IMR-90 (cell line): ENCODE data around the gene PHEX. TPM values are rescaled to one million over a fixed set of nuclear protein-coding genes. Genes with fewer than 3 reads are reported as not detected.

Experiments
- ATAC-seq: fragments of 200-7000 bp; cut with Tn5 transposase; 2 replicates; pipeline ENCODE4 v1.9.1; 2020; ENCODE audit warnings: low read depth, mild to moderate bottlenecking, moderate library complexity
- BruUV-seq: library from RNA; stranded (reverse); fragments of 400-500 nt; replicated peaks from 2 replicates; lab custom pipeline; 2021; lab: Mats Ljungman, UMichigan
- CTCF ChIA-PET: fragments of 300-600 bp; formaldehyde crosslinking; extraction: SDS; loops from one replicate; lab custom pipeline; 2021; ENCODE audit warnings: antibody characterized with exemption; lab: Yijun Ruan, JAX
- POLR2A ChIA-PET: fragments of 300-600 bp; sonication (Branson Sonifier 250); formaldehyde crosslinking; loops from one replicate; lab custom pipeline; 2022; ENCODE audit warnings: antibody characterized with exemption; ENCODE audit not compliant: unreplicated experiment; lab: Charles Lee
- DNase-seq: peaks from one replicate; pipeline ENCODE4 v3.0.0; 2013
- H2AFZ ChIP-seq: replicated peaks from 2 replicates; pipeline ENCODE3; 2013; ENCODE audit warnings: low read length, mild to moderate bottlenecking; ENCODE audit not compliant: poor library complexity
- H2AK5ac ChIP-seq: 2 replicates; pipeline ENCODE4 v1.6.1; 2013; ENCODE audit warnings: low read depth, low read length, inconsistent platforms
- H2AK9ac ChIP-seq: replicated peaks from 2 replicates; pipeline ENCODE3; 2013; ENCODE audit warnings: mild to moderate bottlenecking, low read depth, low read length, moderate library complexity; ENCODE audit not compliant: poor library complexity
- H2BK120ac ChIP-seq: 2 replicates; pipeline ENCODE4 v1.6.1; 2013; ENCODE audit warnings: low read depth, low read length, inconsistent platforms
- H2BK15ac ChIP-seq: 3 replicates; pipeline ENCODE4 v1.6.1; 2013; ENCODE audit warnings: low read depth, low read length, inconsistent platforms
- H2BK20ac ChIP-seq: 2 replicates; pipeline ENCODE4 v1.6.1; 2013; ENCODE audit warnings: low read depth, mild to moderate bottlenecking, inconsistent platforms, low read length, moderate library complexity
- H2BK5ac ChIP-seq: 2 replicates; pipeline ENCODE4 v1.6.1; 2013; ENCODE audit warnings: mild to moderate bottlenecking, low read depth, low read length, inconsistent platforms; ENCODE audit not compliant: poor library complexity, severe bottlenecking
- H3K14ac ChIP-seq: replicated peaks from 2 replicates; pipeline ENCODE4 v1.6.1; 2013; ENCODE audit warnings: low read depth, low read length, inconsistent platforms
- H3K18ac ChIP-seq: 2 replicates; pipeline ENCODE4 v1.6.1; 2013; ENCODE audit warnings: low read depth, low read length, control low read depth
- H3K23ac ChIP-seq: 2 replicates; pipeline ENCODE4 v1.6.1; 2013; ENCODE audit warnings: low read depth, low read length, inconsistent platforms
- H3K27ac ChIP-seq: 2 replicates; pipeline ENCODE4 v1.5.1; 2013; ENCODE audit warnings: mild to moderate bottlenecking, control low read depth, low read length; ENCODE audit not compliant: insufficient read depth
- H3K27me3 ChIP-seq: 2 replicates; pipeline ENCODE4 v1.6.1; 2013; ENCODE audit warnings: low read length; ENCODE audit not compliant: control insufficient read depth, insufficient read depth
- H3K36me3 ChIP-seq: 2 replicates; pipeline ENCODE4 v1.6.1; 2013; ENCODE audit warnings: low read length, mixed read lengths; ENCODE audit not compliant: control insufficient read depth, insufficient read depth
- H3K4ac ChIP-seq: 2 replicates; pipeline ENCODE4 v1.6.1; 2013; ENCODE audit warnings: low read depth, low read length, inconsistent platforms
- H3K4me1 ChIP-seq: 2 replicates; pipeline ENCODE4 v1.6.1; 2013; ENCODE audit warnings: low read length, mixed read lengths; ENCODE audit not compliant: control insufficient read depth, insufficient read depth
- H3K4me2 ChIP-seq: 2 replicates; pipeline ENCODE4 v1.6.1; 2013; ENCODE audit warnings: low read depth, mild to moderate bottlenecking, control low read depth, low read length, moderate library complexity
- H3K4me3 ChIP-seq: 2 replicates; pipeline ENCODE4 v1.5.1; 2013; ENCODE audit warnings: low read depth, mild to moderate bottlenecking, control low read depth, low read length, moderate library complexity; ENCODE audit not compliant: insufficient read depth
- H3K56ac ChIP-seq: 2 replicates; pipeline ENCODE4 v1.6.1; 2013; ENCODE audit warnings: low read length, inconsistent platforms; ENCODE audit not compliant: insufficient read depth; ENCODE audit errors: extremely low read depth
- H3K79me1 ChIP-seq, 2 experiments: 2 replicates each; pipeline ENCODE4 v1.6.1; 2013; ENCODE audit warnings: low read length in 2 of 2, inconsistent platforms in 1 of 2, low read depth in 1 of 2
- H3K9ac ChIP-seq: 2 replicates; pipeline ENCODE4 v1.6.1; 2013; ENCODE audit warnings: low read depth, low read length, control low read depth
- H3K9me1 ChIP-seq: 2 replicates; pipeline ENCODE4 v1.6.1; 2013; ENCODE audit warnings: low read length, inconsistent platforms; ENCODE audit not compliant: insufficient read depth
- H3K9me3 ChIP-seq: 2 replicates; pipeline ENCODE4 v1.6.1; 2013; ENCODE audit warnings: low read length; ENCODE audit not compliant: control insufficient read depth, insufficient read depth
- H4K20me1 ChIP-seq: 2 replicates; pipeline ENCODE4 v1.6.1; 2013; ENCODE audit warnings: low read length, inconsistent platforms; ENCODE audit not compliant: insufficient read depth
- H4K5ac ChIP-seq: 2 replicates; pipeline ENCODE4 v1.6.1; 2013; ENCODE audit warnings: mild to moderate bottlenecking, low read depth, low read length, control low read depth
- H4K8ac ChIP-seq, 2 experiments: 2 replicates each; pipeline ENCODE4 v1.6.1; 2013; ENCODE audit warnings: low read depth in 2 of 2, low read length in 2 of 2, control low read depth in 1 of 2, inconsistent platforms in 1 of 2
- H4K91ac ChIP-seq: 2 replicates; pipeline ENCODE4 v1.6.1; 2013; ENCODE audit warnings: low read depth, low read length, inconsistent platforms; ENCODE audit not compliant: insufficient read depth
- BHLHE40 ChIP-seq: fragments of 150-350 bp; IDR thresholded peaks from 2 replicates; pipeline ENCODE4 v1.6.1; 2016; ENCODE audit warnings: mild to moderate bottlenecking, low read depth, low read length
- CHD1 ChIP-seq: IDR thresholded peaks from 2 replicates; pipeline ENCODE4 v1.6.1; 2012; ENCODE audit warnings: low read depth, low read length, improper control_type of control experiment
- FOS ChIP-seq: fragments of 150-350 bp; IDR thresholded peaks from 2 replicates; pipeline ENCODE4 v1.6.1; 2016; ENCODE audit warnings: low read depth, low read length
- MAFK ChIP-seq: IDR thresholded peaks from 2 replicates; pipeline ENCODE4 v1.6.1; 2012; ENCODE audit warnings: low read depth, low read length, improper control_type of control experiment
- NFE2L2 ChIP-seq: fragments of 150-350 bp; IDR thresholded peaks from 2 replicates; pipeline ENCODE4 v1.6.1; 2016; ENCODE audit warnings: low read depth, mild to moderate bottlenecking, low read length
- RCOR1 ChIP-seq: IDR thresholded peaks from 2 replicates; pipeline ENCODE4 v1.6.1; 2012; ENCODE audit warnings: mild to moderate bottlenecking, low read length, improper control_type of control experiment; ENCODE audit not compliant: insufficient replicate concordance
- RFX5 ChIP-seq: IDR thresholded peaks from 2 replicates; pipeline ENCODE4 v1.8.0; 2012; ENCODE audit warnings: low read depth, mild to moderate bottlenecking, low read length, moderate library complexity
- SMC3 ChIP-seq: fragments of 150-350 bp; IDR thresholded peaks from 2 replicates; pipeline ENCODE4 v1.6.1; 2016; ENCODE audit warnings: low read depth, mild to moderate bottlenecking, antibody characterized with exemption, low read length, moderate library complexity
- WGBS, 2 experiments: methylation state at CpG; one replicate each; pipeline versions ENCODE4 v1.1.5 to v1.1.7; 2013; ENCODE audit warnings: missing lambda C conversion rate in 2 of 2; ENCODE audit not compliant: insufficient read length in 1 of 2; ENCODE audit errors: extremely low coverage in 2 of 2; 5-methylcytosine and 5-hydroxymethylcytosine counted together
- dilution Hi-C: fragments of 300-500 bp; cut with HindIII; formaldehyde crosslinking; loops from one replicate; pipeline ENCODE4 v1.14.3; 2018; ENCODE audit warnings: low sequenced_read_pairs; ENCODE audit not compliant: unreplicated experiment
- in situ Hi-C: fragments of 300-500 bp; cut with MboI; formaldehyde crosslinking; loops from 3 replicates; pipeline ENCODE4 v1.14.3; 2019; ENCODE audit warnings: low sequenced_read_pairs, inconsistent platforms, mixed read lengths
- intact Hi-C: fragments of 100-400 bp; cut with micrococcal nuclease; formaldehyde crosslinking; loops from 2 replicates; pipeline ENCODE4 v1.10.0; 2022
- polyA plus RNA-seq, 3 experiments: library from polyadenylated mRNA; depleted of rRNA; stranded (reverse); fragments of >200 nt; gene quantifications; 2 replicates each; pipeline ENCODE4 v1.2.3, GENCODE V29; 2012; ENCODE audit warnings: low replicate concordance in 1 of 3
- total RNA-seq: library from RNA; depleted of rRNA; stranded (reverse); fragments of >200 nt; gene quantifications from 2 replicates; pipeline ENCODE4 v1.2.3, GENCODE V29; 2012
- TF ChIP-seq, protein P1 (sequence below): conservative IDR thresholded peaks from 2 replicates; pipeline ENCODE4 v1.5.1; 2012; ENCODE audit warnings: mild to moderate bottlenecking, low read depth, low read length, improper control_type of control experiment
- TF ChIP-seq, protein P2 (sequence below): fragments of 150-350 bp; IDR thresholded peaks from 2 replicates; pipeline ENCODE4 v1.6.1; 2016; ENCODE audit warnings: low read depth, mild to moderate bottlenecking, low read length, moderate library complexity, borderline replicate concordance
- TF ChIP-seq, protein P3 (sequence below): fragments of 150-350 bp; IDR thresholded peaks from 2 replicates; pipeline ENCODE4 v1.6.1; 2017; ENCODE audit warnings: mild to moderate bottlenecking, antibody characterized with exemption, low read length, low read depth

PHEX gene
- total and polyA plus RNA-seq, 2 of the 4 experiments (the other 2 are of a cell fraction), result 0.10 to 0.18 TPM

DNA sequence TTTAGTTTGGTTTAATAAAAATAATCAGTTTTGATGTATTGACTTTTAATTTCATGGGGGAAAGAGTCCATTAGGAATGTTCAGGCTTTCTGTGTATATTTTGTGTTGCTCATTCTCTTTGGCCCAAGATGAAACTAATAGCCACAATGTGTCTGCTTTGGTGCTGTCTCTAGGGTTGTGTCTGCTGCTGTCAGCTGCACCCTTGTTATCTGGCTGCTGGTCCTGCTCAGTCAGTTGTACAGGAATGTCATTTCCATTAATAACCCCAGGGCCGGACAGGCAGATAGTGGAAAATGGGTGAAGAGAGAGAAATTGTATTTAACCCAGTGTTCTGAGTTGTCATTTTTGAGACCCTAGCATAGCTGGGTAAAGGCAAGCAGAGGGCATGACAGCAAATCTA is 115.1 kb downstream of the PHEX start:
- Histone ChIP-seq H2BK120ac (no peak overlapping the region), H3K27ac (no peak overlapping the region), H2BK15ac (no peak overlapping the region), H3K27me3 (no peaks in the 10 kb centered on the region), H2BK5ac (no peak overlapping the region), H4K91ac (no peak overlapping the region), H3K14ac (no peak overlapping the region), H3K4me2 (no peak overlapping the region), H4K20me1 (no peaks in the 10 kb centered on the region), H3K18ac (no peak overlapping the region), H3K56ac (no peak overlapping the region), H2AFZ (no peak overlapping the region), H3K36me3 (no peaks in the 10 kb centered on the region), H4K5ac (no peak overlapping the region), H3K4me1 (no peaks in the 10 kb centered on the region), H3K9me3 (no peaks in the 10 kb centered on the region), H3K9me1 (no peaks in the 10 kb centered on the region), H2AK5ac (no peak overlapping the region), H3K9ac (no peak overlapping the region), H2AK9ac (no peak overlapping the region), H3K4ac (no peak overlapping the region), H2BK20ac (no peak overlapping the region), H3K79me1 (no peaks in the 10 kb centered on the region), H3K4me3 (no peak overlapping the region), H3K23ac (no peak overlapping the region), H4K8ac (no peak overlapping the region)
- BruUV-seq, result no TSS peak
- dilution Hi-C loops, result no loop called here
- POLR2A ChIA-PET, result no interaction called here
- ATAC-seq (no peak), DNase-seq (no peak)
- intact Hi-C loops, result no loop called here
- TF ChIP-seq SMC3 (no peak), MAFK (no peak), FOS (no peak), NFE2L2 (no peak), RCOR1 (no peak), CHD1 (no peak), BHLHE40 (no peak), RFX5 (no peak)
- TF ChIP-seq, protein P1, sequence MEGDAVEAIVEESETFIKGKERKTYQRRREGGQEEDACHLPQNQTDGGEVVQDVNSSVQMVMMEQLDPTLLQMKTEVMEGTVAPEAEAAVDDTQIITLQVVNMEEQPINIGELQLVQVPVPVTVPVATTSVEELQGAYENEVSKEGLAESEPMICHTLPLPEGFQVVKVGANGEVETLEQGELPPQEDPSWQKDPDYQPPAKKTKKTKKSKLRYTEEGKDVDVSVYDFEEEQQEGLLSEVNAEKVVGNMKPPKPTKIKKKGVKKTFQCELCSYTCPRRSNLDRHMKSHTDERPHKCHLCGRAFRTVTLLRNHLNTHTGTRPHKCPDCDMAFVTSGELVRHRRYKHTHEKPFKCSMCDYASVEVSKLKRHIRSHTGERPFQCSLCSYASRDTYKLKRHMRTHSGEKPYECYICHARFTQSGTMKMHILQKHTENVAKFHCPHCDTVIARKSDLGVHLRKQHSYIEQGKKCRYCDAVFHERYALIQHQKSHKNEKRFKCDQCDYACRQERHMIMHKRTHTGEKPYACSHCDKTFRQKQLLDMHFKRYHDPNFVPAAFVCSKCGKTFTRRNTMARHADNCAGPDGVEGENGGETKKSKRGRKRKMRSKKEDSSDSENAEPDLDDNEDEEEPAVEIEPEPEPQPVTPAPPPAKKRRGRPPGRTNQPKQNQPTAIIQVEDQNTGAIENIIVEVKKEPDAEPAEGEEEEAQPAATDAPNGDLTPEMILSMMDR, result no peak
- TF ChIP-seq, protein P2, sequence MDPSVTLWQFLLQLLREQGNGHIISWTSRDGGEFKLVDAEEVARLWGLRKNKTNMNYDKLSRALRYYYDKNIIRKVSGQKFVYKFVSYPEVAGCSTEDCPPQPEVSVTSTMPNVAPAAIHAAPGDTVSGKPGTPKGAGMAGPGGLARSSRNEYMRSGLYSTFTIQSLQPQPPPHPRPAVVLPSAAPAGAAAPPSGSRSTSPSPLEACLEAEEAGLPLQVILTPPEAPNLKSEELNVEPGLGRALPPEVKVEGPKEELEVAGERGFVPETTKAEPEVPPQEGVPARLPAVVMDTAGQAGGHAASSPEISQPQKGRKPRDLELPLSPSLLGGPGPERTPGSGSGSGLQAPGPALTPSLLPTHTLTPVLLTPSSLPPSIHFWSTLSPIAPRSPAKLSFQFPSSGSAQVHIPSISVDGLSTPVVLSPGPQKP, result no peak
- TF ChIP-seq, protein P3, sequence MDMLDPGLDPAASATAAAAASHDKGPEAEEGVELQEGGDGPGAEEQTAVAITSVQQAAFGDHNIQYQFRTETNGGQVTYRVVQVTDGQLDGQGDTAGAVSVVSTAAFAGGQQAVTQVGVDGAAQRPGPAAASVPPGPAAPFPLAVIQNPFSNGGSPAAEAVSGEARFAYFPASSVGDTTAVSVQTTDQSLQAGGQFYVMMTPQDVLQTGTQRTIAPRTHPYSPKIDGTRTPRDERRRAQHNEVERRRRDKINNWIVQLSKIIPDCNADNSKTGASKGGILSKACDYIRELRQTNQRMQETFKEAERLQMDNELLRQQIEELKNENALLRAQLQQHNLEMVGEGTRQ, result no peak
- CTCF ChIA-PET, result no interaction called here
- in situ Hi-C loops, result no loop called here
- no CpG with 5 or more reads among the region's 1 CpG for WGBS, 2 experiments
